NCI-H187 (cell line): Measurements from ENCODE around the gene DLGAP4.
"Not testable (repeated sequence)": the region's sequence is repeated elsewhere in the genome, so short reads cannot be mapped to it uniquely, and the experiment has no call there.

Experiments used
- DNase-seq, 2 experiments: peaks; one replicate each; lab custom pipeline; 2025; lab: John Stamatoyannopoulos, UW

The DLGAP4 gene

DNA sequence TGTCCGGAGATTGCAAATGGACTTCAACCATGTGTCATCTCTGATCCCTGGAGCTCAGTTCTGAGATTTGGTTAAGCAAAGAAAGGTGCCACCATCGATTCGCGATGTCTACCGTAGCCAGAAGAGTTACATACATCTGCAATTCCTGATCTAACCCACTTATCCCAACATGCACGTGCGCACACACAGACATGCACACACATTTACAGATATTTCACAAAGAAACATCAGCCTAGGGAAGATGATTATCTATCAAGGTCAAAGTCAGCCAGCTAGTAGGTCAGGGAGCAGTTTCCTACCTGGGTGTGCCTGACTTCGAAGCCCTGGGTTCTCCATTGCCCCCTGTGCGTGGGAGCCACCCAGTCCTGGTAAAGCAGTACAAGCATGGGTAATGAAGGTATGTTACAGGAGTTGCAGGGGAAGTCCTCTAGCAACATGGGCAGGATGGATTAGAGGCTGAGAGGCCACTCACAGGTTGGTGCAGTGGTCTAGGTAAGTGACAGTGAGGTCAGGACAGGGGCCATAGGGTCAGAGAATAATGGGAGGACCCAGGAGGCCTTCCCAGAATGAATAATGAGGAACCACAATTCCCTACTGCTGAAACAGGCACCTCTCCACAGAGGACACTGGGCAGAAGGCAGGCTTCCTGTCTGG, 150.0 kb downstream of the DLGAP4 start:
- DNase-seq: no peak

DNA sequence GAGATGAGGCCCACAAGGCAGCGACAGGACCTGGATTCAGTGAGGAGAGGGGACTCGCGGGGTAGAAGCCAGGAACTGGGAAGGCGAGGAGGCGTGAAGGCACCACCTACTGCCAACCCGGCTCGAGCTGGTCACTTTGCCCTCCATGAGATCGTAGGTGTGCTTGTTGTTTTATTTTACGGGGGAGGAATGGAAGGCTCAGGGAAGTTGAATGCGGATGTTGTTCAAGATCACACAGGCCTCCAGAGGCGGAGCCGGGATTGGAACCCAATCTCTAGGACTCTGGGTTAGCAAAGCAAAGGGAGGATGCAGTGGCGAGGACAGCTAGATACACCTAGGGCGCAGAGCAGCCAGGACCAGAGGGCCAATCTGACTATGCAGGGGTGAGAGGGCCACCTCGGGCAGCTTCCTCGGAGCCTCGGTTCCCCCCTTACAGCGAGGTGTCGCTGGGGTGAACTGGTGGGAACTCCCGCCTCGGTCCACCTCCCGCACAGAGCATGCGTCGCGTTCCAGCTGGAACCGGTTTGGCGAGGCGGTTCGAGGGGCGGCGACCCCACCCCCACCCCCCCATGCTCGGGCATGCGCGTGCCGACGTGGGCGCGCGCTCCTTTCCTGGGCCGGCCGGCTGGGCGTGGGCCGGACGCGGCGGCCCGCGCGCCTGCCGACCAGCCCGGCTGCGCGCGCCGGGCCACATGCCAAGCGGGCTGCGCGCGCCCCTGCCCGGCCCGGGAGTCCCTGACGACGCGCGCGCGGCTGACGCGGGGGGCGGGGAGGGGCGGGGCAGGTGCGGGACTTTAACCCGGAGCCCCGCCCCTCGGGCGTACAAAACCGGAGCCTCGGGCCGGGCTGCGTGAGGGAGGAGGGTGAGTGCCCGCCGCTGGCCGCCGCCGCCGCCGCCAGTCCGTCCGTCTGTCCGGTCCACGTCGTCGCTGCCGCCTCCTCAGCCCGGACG, 154.8 kb downstream of the DLGAP4 start:
- DNase-seq: peak; percentile 84 to 92

DNA sequence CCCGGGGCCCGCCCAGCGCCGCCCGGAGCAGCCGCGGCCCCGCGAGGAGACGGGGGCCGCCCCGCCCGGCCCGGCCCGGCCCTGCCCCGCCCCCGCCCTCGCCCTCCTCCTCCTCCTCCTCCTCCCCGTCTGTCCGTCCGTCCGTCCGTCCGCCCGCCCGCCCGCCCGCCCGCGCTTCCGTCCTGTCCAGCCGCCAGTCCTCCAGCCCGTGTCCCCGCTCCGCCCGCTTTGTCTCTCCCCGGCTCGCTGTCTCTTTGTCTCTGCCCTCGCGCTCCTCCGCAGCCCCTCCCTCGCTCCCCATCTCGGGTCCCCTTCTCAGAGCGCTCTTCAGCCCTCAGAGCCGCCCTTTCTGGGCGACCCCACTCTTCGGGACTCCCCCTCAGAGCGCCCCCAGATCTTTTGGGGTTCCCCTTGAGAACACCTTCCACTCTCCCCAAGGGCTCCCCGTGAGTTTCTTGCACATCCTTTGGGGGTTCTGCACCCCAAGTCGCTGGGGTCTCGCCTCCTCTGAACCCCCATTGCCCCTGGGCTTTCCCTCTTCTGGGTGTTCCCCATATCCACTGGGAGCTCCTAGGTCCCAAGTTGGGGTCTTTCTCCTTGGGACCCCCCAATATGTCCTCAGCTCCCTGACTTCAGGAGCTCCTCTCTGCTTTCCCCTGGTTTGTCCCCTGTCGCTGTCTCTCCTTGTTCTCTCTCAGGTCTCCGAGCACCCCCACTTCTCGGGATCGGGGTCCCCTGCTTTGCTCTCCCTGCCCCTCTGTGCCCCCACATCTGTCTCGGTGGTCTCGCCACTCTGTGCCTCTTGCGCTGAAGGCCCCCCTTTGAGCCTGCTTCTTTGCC, 155.7 kb downstream of the DLGAP4 start:
- no peak for DNase-seq

DNA sequence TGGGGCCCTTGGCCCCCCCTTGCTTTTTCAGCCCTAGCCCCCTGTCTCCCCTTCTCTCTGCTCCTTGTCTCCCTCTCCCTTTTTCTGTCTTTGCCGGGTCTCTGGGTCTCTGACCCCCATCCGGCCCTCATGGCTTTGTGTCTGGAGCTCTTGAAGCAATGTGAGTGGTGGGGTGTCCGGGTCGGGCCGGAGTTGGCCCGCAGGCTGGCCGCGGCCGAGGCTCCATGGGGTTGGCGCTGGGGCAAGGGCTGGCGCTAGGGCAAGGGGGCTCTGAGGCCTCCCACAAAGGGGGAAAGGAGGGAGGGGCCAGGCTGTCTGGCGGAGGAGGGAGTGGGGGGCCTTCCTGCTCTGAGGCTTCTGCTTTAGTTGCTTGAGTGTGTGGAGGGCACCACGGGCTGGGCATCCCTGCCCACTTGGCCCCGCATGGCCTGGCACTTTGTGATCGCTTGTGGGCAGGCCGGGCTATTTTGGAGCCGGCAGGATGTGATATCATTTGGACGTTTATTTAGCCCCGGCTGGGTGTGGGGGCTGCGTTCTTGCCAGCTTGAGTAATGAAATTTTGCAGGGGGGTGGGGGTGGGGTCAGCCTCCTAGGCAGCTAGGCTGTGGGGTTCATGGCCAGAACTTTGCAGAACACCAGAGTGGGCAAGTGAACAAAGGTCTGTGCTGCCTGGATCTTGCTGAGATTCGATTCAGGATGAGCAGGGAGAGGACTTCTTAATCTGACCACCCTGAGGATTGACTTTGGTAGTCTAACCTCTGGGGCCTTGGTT, 156.5 kb downstream of the DLGAP4 start:
- no peak for DNase-seq

DNA sequence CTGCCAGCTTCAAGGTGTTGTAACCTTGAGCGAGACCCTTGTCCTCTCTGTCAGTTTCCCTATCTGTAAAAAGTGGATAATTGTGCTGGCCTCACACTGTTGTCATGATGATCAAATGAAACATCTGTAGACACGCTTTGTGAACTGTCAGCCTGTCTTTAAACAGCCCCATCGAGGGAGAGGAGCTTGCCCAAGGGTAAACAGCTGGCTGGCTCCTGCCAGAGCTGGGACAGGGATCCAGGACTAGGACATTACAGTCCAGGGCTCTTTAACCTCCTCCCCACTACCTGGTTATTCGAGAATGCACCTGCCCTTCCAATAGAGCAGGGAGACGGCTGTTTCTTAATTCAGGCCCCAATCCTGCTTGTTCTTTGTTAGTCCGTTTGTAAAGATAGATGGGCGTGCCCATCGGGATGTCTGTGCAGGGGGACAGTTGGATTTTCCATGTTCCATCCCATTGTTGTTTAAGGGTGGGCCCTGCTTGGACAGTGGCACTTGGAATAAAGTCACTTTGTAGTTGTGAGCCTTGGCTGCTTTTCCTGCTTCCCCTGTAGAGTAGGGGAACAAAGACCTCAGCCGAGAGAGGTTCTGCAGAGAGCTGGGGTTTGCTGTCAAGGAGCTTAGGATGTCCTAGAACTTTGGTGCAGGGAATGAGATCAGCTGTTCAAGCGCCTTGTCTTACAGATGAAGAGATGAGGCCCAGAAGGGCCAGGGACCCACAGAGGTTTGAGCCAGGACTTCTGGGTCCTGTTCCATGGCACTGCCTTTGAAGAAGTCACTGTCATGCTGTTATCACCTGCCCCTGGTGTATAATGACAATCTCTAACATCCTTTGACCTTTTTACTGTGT, 157.3 kb downstream of the DLGAP4 start:
- no peak for DNase-seq

DNA sequence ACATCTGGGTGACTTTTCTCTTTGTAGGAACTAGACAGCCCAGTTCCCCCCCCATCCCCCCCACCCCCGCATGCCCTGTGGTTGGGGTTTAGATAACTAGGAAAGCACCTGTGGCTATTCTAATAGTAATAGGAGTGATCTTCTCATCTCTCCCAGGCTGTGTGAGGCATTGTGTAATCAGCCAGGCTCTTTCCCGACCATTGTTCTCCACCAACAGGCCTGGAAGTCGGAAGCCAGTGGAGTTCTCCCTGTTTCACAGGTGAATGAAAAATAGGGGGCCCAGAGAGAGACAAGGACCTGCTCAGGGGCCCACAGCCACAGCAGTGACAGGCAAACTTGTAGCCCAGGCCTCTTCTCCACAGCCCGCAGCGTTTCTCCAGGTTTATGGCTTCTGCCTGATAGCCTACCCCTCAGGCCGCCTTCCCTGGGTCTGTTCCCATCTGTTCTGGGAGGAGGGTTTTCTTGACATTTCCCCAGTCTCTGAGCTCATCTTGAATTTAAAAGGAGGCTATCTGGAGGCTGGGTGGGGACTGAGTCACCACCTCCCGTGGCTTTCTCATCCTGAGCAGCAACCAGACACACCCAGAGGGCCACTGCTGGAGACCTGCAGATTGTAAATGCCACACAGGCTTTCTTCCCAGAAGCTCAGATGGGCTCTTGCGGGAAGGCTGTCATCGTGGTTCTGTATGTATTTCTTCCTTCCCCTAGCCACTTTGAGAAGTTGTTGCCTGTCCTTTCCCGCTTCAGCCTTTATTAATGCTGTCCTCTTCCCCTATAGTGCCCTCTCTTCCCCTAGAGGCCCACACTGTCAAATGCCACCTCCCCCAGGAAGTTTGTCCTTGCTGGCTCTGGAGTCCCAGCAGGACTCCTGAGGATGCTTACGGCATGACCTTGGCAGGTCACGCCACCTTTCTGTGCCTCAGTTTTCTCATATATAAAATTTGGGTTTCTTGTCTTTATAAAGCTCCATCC, 159.3 kb downstream of the DLGAP4 start:
- DNase-seq: peak in 1 of 2 experiments; percentile 12

DNA sequence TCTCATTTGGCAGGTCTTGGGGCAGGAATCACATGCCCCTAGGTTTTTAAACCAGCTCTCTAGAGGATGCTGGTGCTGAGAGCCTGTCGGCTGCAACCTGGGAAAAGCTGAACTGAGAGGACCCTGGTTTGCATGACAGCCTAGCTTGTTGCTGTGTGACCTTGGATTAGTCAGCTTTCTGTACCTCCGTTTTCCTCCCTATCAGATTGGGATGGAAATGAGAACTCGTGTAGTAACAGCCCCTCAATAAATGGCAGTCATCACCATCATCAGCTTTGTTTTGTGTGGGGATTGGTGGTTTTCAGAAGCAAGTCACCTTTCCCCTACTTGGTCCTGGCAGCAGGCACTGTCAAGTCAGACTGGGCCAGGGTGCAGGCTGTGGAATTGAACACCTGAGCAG, 159.9 kb downstream of the DLGAP4 start:
- DNase-seq: no peak

DNA sequence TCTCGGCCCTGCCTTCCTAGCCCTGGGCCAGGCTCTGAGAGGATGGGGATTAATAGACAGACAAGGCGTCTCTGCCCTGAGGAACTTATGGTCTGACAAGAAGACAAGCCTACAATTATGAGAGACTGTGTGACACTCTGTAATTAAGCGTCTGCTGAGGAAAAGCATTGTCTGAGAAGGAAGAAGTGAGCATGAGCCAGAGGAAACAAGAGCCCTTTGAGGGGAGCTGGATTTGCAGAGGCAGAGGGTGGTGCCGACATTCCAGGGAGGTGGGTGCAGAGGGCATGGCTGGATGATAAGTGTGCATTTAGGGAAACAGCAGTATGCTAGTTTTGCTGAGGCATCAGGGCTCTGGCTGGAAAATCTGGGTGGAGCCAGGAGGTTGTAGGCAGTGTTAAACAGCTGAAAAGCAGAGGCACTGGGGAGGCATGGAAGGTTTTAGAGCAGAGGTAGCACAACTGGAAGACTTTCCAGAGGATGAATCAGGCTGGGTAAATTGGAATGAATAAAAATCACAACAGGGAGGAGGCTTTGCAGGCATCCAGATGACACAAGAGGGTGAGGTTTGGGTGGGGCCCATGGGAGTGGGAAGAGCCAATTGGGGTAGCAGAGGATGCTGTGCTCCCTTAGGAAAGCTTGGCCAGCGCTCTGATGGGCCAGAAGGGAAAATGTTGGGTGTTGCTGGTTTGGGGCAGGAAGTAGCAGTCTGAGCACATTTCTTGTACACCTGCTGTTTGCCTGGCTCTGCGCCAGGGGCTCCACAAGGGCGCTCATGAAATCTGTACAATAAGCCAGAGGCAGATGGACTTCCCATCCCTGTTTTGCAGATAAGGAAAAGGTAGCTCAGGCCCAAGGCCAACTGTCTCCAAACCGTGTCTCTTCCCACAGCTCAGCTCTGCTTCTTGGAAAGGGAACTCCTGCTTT, 161.2 kb downstream of the DLGAP4 start:
- DNase-seq: peak; percentile 52 to 61

DNA sequence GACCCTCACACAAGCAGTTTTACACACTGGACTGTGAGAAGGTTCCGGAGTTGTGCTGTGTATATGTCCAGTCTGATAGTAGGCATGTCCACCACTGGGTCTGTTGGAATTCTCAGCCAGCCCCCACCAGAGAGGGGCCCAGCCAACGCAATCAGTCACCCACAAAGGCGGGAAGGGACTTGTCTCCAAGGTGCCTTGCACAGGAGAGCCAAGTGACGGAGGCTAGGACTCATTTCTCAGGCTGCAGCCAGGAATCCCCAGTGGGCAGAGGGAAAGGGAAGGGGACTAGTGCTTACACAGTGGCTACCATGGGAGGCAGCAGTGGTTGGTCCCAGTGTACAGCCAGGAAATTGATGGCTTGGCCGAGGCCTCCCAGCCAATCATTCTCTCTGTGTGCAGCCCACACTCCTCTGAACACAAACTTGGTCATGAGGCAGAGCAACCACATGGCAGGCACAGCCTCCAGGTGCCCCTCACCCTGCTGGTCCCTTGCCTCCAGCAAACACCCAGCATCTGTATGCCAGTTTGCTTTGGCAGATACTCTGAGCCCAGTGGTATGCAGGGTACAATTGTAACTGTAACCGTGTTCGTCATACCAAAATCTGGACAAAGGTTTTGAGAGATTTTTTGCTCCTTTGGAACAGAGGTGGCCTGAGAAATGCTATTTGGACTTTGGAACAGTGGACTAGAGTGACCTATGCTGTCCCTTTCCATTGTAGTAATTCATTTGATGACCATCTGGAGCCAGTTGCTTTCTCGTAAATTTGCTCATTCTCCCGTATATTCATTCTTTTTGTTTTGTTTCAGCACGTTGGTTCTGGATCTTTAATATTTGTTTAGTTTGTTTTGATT, 162.2 kb downstream of the DLGAP4 start:
- no peak for DNase-seq

DNA sequence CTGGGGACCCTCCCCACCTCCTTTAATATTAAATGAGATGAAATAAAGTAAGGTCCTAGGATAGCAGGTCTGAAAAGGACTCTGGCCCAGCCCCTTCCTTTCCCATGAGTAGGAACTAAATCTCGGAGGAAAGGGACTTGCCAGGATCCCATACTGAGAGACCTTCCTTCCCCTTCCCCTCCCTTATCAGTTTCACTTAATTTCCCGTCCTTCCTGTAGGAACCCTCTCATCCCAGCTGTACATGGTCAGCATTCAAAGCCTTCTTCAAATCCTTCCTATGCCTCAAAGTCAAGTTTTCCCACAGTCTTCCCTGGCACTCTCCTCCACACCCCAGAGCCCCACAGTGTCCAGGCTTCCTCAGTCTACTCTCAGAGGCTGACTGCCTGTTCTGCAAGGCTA, 163.8 kb downstream of the DLGAP4 start:
- DNase-seq: no peak

DNA sequence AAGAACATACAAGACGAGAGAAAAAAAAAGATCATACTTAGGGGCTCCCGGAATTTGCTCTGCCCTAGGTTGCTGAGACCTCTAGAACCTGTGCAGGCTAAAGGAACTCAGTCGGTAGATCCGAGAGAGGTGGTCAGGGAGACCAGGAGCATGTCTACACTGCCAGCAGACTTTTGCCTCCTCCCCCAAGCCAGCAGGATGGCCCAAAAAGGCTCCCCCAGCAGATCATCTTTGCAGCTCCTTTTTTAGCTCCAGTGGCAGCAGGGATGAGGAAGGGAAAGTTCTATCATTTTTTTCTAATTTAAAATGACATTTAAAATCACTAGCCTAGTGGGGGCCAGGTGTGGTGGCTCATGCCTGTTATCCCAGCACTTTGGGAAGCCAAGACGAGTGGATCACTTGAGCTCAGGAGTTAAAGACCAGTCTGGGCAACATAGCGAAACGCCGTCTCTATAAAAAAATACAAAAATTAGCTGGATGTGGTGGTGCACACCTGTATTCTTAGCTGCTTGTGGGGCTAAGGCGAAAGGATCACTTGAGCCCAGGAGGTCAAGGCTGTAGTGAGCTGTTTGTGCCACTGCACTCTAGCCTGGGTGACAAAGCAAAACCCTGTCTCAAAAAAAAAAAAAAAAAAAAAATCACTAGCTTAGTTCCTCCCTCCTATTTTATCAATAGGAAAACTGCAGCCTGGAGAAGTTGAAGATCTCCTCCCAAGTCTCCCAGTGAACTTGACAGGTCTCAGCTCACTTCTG, 165.9 kb downstream of the DLGAP4 start:
- no peak for DNase-seq

DNA sequence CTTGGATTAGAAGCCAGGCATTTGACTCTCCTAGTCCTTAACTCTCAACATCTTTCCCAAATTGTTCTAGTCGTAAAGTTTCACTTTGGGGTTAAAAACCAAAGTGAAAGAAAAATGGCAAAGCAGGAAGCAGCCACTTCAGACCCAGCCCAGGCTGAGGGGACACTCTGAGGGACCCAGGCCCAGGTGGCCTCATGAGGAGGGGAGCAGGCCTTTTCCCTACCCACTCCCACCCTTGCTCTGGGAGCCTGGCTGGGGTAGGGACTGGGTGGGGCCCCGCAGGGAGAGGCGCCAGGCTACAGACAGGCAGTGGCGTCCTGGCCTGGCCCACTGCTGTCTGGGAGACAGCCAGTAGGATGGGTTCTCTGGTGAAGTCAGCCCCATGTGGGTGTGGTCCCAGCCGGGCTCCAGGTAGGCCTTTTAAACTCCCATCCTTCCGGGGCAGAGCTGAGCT, 166.5 kb downstream of the DLGAP4 start:
- no peak for DNase-seq

DNA sequence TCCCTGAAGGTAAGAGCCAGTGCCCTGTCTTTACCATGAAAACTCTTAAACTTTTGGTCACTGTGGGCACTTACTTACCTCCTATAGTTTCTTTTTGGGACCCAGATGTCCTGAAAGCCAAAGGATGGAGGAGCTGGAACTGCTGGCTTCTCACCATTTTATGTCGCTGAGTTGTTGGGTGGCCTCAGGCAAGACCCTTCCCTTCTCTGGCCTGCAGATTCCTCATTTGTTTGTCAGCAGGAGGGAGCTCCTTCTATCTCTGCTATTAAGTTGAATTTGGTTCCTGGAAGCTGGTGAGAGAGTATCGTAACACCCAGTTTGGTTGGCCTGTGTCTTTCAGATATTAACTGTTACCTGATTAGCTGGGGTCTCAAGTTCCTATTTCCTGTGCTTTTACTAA, 167.0 kb downstream of the DLGAP4 start:
- no peak for DNase-seq

DNA sequence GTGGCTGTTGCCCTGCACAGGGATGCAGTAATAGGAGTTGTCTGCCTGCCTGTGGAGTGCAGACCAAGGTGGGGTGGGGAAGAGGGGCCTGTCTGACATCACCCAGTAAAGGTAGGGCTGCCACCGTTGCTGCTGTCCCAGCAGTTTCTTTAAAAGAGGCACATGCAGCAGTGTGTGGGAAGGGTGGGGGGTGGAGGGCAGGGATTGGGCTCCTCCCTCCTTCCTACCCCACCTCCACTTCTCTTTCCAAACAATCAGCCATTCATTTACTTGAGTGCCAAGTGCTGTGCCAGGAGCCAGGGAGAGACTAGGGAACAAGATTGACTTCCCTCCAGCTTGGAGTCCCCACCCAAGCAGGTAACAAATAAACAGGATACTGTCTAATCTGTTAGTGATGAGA, 168.4 kb downstream of the DLGAP4 start:
- no peak for DNase-seq

DNA sequence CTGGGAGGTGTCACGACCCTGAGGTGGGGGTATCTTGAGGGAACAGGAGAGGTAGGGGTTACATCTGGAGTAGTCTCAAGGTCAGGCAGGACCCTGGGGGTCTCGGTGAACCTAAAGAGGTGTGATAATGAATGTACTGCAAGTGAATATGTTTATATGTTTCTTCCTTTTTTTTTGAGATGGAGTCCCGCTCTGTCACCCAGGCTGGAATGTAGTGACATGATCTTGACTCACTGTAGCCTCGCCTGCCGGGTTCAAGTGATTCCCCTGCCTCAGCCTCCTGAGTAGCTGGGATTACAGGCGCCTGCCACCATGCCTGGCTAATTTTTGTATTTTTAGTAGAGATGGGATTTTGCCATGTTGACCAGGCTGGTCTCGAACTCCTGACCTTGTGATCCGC, 168.9 kb downstream of the DLGAP4 start:
- DNase-seq: not testable (repeated sequence)

DNA sequence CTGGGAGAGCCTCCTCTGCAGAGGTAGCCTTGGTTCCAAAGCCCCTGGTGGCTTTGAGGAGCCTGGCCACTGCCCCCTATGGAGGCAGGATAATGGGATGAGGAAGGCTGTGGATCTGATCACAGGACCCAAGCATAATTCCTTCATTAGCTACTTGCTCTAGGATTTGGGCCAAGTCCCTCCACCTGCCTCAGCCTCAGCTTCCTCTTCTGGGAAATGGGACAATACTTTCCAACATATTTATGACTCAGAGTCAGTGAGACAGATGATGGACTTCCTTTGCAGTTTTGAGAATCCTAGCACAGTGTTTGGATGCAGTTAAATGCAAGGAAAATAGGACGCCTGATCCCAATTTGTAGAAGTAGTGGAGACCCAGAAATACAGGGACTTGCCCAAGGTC, 171.3 kb downstream of the DLGAP4 start:
- no peak for DNase-seq
